HepG2 (cell line): Measurements from ENCODE around the gene NEURL3. TPM values are rescaled to one million over a fixed set of nuclear protein-coding genes. Genes with fewer than 3 reads are reported as not detected.

Experiments used
- ATAC-seq: fragments of 200-7000 bp; cut with Tn5 transposase; 3 replicates; pipeline ENCODE4 v1.9.1; 2020; ENCODE audit warnings: mild to moderate bottlenecking, moderate library complexity
- BruUV-seq: library from RNA; stranded (reverse); fragments of 400-500 nt; replicated peaks from 2 replicates; lab custom pipeline; 2021; lab: Mats Ljungman, UMichigan
- CTCF ChIA-PET: fragments of 300-600 bp; formaldehyde crosslinking; extraction: SDS; loops from one replicate; lab custom pipeline; 2021; ENCODE audit warnings: low total read pairs, inconsistent platforms, low intra/inter-chr PET ratio; lab: Yijun Ruan, JAX
- POLR2A ChIA-PET: fragments of 350-600 bp; sonication (Branson Sonifier 250); formaldehyde crosslinking; loops from one replicate; lab custom pipeline; 2020; ENCODE audit warnings: antibody characterized with exemption, inconsistent platforms; lab: Yijun Ruan, JAX
- DNase-seq: peaks from one replicate; pipeline ENCODE4 v3.0.0-alpha.2; 2015; ENCODE audit warnings: low spot score
- FAIRE-seq: peaks from 3 replicates; lab custom pipeline; 2011; peaks lifted over from hg19 to GRCh38; lab: Jason Lieb, UNC
- H2AFZ ChIP-seq: one replicate; pipeline ENCODE4 v1.6.1; 2011; ENCODE audit warnings: low read length, inconsistent platforms
- H3K27ac ChIP-seq: fragments of 300-600 bp; 3 replicates; pipeline ENCODE4 v1.8.0; 2011; ENCODE audit warnings: mixed run types, mild to moderate bottlenecking, mixed read lengths, low read length, inconsistent platforms; ENCODE audit not compliant: insufficient read depth; ENCODE audit errors: extremely low read length
- H3K27me3 ChIP-seq, 2 experiments: fragments of 200-600 bp in 1 of 2; 2 replicates in 1 of 2; 3 replicates in 1 of 2; pipeline versions ENCODE4 v1.6.0 to v1.8.0; 2011; ENCODE audit warnings: low read length in 2 of 2, mild to moderate bottlenecking in 2 of 2, moderate library complexity in 2 of 2, inconsistent platforms in 1 of 2; ENCODE audit not compliant: insufficient read depth in 2 of 2, control insufficient read depth in 1 of 2
- H3K36me3 ChIP-seq, 2 experiments: fragments of 200-600 bp in 1 of 2; replicated peaks in 1 of 2; 2 replicates in 1 of 2; 3 replicates in 1 of 2; pipeline versions ENCODE4 v1.5.1 to v1.8.0; 2011; ENCODE audit warnings: low read length in 2 of 2, inconsistent platforms in 1 of 2; ENCODE audit not compliant: insufficient read depth in 2 of 2, control insufficient read depth in 1 of 2
- H3K4me1 ChIP-seq: 2 replicates; pipeline ENCODE4 v1.5.1; 2012; ENCODE audit warnings: low read length, inconsistent platforms; ENCODE audit not compliant: insufficient read depth
- H3K4me2 ChIP-seq: 2 replicates; pipeline ENCODE4 v1.6.0; 2011; ENCODE audit warnings: low read depth, low read length, inconsistent platforms
- H3K4me3 ChIP-seq, 3 experiments: fragments of 200-600 bp in 1 of 3; sonication (generic), shearing (Covaris generic) in 1 of 3; replicated peaks in 1 of 3; 2 replicates each; pipeline ENCODE4 v1.5.1; 2011 to 2016; ENCODE audit warnings: low read length in 3 of 3, inconsistent platforms in 2 of 3, low read depth in 2 of 3, mild to moderate bottlenecking in 2 of 3, control low read depth in 1 of 3, mixed read lengths in 1 of 3; ENCODE audit not compliant: insufficient read depth in 1 of 3
- H3K79me2 ChIP-seq: one replicate; pipeline ENCODE4 v1.6.1; 2011; ENCODE audit warnings: low read length, inconsistent platforms; ENCODE audit not compliant: insufficient read depth
- H3K9ac ChIP-seq: 2 replicates; pipeline ENCODE4 v1.6.0; 2011; ENCODE audit warnings: mild to moderate bottlenecking, low read depth, low read length, inconsistent platforms; ENCODE audit not compliant: insufficient read depth
- H3K9me3 ChIP-seq: 2 replicates; pipeline ENCODE4 v1.5.1; 2012; ENCODE audit warnings: mild to moderate bottlenecking, low read length
- H4K20me1 ChIP-seq: 2 replicates; pipeline ENCODE4 v1.6.0; 2011; ENCODE audit warnings: inconsistent platforms, mild to moderate bottlenecking, low read length, moderate library complexity; ENCODE audit not compliant: insufficient read depth
- ARHGAP35 ChIP-seq: sonication (generic); formaldehyde crosslinking; IDR thresholded peaks from 2 replicates; pipeline ENCODE4 v1.9.0; 2022; ENCODE audit warnings: mild to moderate bottlenecking, inconsistent platforms, moderate library complexity, missing genetic modification reagents, borderline replicate concordance
- CBFB ChIP-seq: sonication (generic); formaldehyde crosslinking; IDR thresholded peaks from 2 replicates; pipeline ENCODE4 v1.4.0; 2020; ENCODE audit warnings: missing genetic modification reagents
- ELF3 ChIP-seq: IDR thresholded peaks from 2 replicates; pipeline ENCODE4 v1.6.1; 2016; ENCODE audit warnings: missing genetic modification reagents, missing compliant biosample characterization
- GTF2F1 ChIP-seq: fragments of 150-350 bp; IDR thresholded peaks from 2 replicates; pipeline ENCODE4 v1.6.1; 2014; ENCODE audit warnings: low read length
- JUN ChIP-seq: sonication (generic); formaldehyde crosslinking; IDR thresholded peaks from 2 replicates; pipeline ENCODE4 v1.4.0; 2020; ENCODE audit warnings: mild to moderate bottlenecking, missing genetic modification reagents
- MXD4 ChIP-seq: IDR thresholded peaks from 2 replicates; pipeline ENCODE4 v1.6.1; 2016; ENCODE audit warnings: mild to moderate bottlenecking, missing biosample characterization, missing genetic modification reagents
- PATZ1 ChIP-seq: sonication (generic); formaldehyde crosslinking; IDR thresholded peaks from 2 replicates; pipeline ENCODE4 v1.4.0; 2020; ENCODE audit warnings: missing genetic modification reagents
- PCBP1 ChIP-seq: fragments of 200-400 bp; formaldehyde crosslinking; IDR thresholded peaks from 2 replicates; pipeline ENCODE4 v1.6.1; 2017; ENCODE audit warnings: mild to moderate bottlenecking, low read depth, low read length, borderline replicate concordance
- USF2 ChIP-seq, 2 experiments: sonication (generic) in 1 of 2; formaldehyde crosslinking in 1 of 2; IDR thresholded peaks; 2 replicates each; pipeline versions ENCODE4 v1.5.1 to v1.6.1; 2011 to 2020; ENCODE audit warnings: borderline replicate concordance in 1 of 2, low read depth in 1 of 2, low read length in 1 of 2, mild to moderate bottlenecking in 1 of 2, missing genetic modification reagents in 1 of 2, moderate library complexity in 1 of 2
- ZBTB42 ChIP-seq: sonication (generic); formaldehyde crosslinking; IDR thresholded peaks from 2 replicates; pipeline ENCODE4 v1.5.0; 2020; ENCODE audit warnings: mild to moderate bottlenecking, missing genetic modification reagents
- ZSCAN20 ChIP-seq: sonication (generic); formaldehyde crosslinking; IDR thresholded peaks from 2 replicates; pipeline ENCODE4 v1.4.0; 2020; ENCODE audit warnings: missing genetic modification reagents, mild to moderate bottlenecking, borderline replicate concordance
- WGBS: methylation state at CpG from one replicate; pipeline ENCODE4 v1.1.6; 2017; ENCODE audit warnings: low lambda C conversion rate; 5-methylcytosine and 5-hydroxymethylcytosine counted together
- in situ Hi-C: cut with HindIII; loops from 2 replicates; pipeline ENCODE4 v1.10.0; 2017; ENCODE audit warnings: low pct_unique_long_range_greater_than_20kb; ENCODE audit not compliant: extremely low pct_ligation_motif_present
- intact Hi-C: fragments of 100-400 bp; cut with micrococcal nuclease; formaldehyde crosslinking; loops from one replicate; pipeline ENCODE4 v1.10.0; 2022; ENCODE audit not compliant: unreplicated experiment
- polyA plus RNA-seq, 8 experiments: library from polyadenylated mRNA; depleted of rRNA in 3 of 8; stranded (reverse) in 7 of 8; unstranded in 1 of 8; fragments of >200 nt; fragmentation: Illumina TruSeq in 4 of 8; extraction: Trizol in 4 of 8; gene quantifications; 2 replicates each; pipeline versions ENCODE4 v1.2.1 to v1.2.3, GENCODE V29; 2011 to 2016; ENCODE audit warnings: low read depth in 4 of 8, missing spikeins in 1 of 8, mixed read lengths in 1 of 8; ENCODE audit not compliant: insufficient read depth in 1 of 8
- total RNA-seq, 5 experiments: library from RNA; depleted of rRNA; stranded (reverse); fragments of >200 nt; fragmentation: Illumina TruSeq; extraction: Trizol; gene quantifications; 2 replicates each; pipeline ENCODE4 v1.2.3, GENCODE V29; 2016; ENCODE audit warnings: low read depth in 1 of 5
- TF ChIP-seq, protein P1 (sequence below): IDR thresholded peaks from 2 replicates; pipeline ENCODE4 v1.6.1; 2016; ENCODE audit warnings: low read depth, borderline replicate concordance
- TF ChIP-seq, protein P2 (sequence below): sonication (generic); formaldehyde crosslinking; IDR thresholded peaks from 2 replicates; pipeline ENCODE4 v1.4.0; 2020; ENCODE audit warnings: missing genetic modification reagents

The NEURL3 gene
- total and polyA plus RNA-seq, 2 of the 13 experiments (the other 11 are each of a cell fraction or from before 2014, with no cell fraction given): 0.16 to 1.2 TPM

- no peak for TF ChIP-seq USF2 (IDR thresholded peaks at IDR 0.05; ENCODE audit: low read depth, low read length)
- no peak for TF ChIP-seq USF2 (CRISPR knock-in tag; IDR thresholded peaks at IDR 0.05; ENCODE audit: borderline replicate concordance)
- no peak for TF ChIP-seq GTF2F1
- TF ChIP-seq PATZ1: no peak
- 0 out of 2 replicates have a peak, but pooled peaks have one; percentile 4 for TF ChIP-seq ELF3 (CRISPR knock-in tag)
These were observed 32.0 kb upstream of the NEURL3 start (continued) for GRCh38 chr2:96537066-96537733.

DNA sequence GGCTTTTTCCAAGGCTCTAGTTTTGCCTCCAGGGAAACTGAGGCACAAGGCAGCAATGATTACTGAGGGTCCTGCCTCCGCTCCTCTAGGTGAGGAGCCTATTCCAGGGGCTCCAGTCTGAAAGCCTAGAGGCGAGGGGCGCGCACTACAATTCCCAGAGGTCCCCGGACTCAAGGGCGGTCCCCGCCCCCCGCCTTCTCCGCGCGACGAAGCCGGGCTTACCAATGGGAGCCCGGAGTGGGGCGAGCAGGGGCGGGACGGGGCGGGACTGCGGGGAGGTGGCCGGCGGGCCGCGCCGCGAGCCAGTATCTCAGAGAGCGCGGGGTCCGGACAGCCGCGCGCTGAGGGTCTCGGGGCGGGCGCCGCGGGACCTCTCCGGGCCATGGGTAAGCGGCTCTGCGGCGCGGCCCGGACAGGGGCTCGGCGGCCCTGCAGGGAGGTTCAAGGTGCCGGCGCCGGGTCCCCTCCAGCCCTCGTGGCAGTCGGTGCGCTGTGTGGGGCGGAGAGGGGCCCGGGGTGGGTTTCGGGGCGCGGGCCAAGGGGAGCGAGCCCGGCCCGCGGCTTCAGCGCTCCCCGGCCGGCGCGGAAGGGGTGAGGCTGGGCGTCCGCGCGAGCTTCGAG, 31.4 kb upstream of the NEURL3 start, which contains the start of gene ARID5A:
Gene ARID5A (plus strand): TSS at position 308 of the 621 bp plus-strand sequence. CDS start 75 bp downstream, at position 383.
- POLR2A ChIA-PET: interaction anchor here (0.7 kb wide), 1 partner anchor 280 kb away, joined by 3 read pairs; the partner anchor contains the start of gene CNNM3
- TF ChIP-seq MXD4 (CRISPR knock-in tag) (no peak), ARHGAP35 (CRISPR knock-in tag) (no peak; the same call in 1 of the 2 replicates), ZSCAN20 (CRISPR knock-in tag) (peak; percentile 94), JUN (CRISPR knock-in tag) (no peak), PCBP1 (no peak), ZBTB42 (CRISPR knock-in tag) (peak; percentile 46; the same call in 1 of the 2 replicates), CBFB (0 out of 2 replicates have a peak, but pooled peaks have one; percentile 32)
- TF ChIP-seq, protein P1, sequence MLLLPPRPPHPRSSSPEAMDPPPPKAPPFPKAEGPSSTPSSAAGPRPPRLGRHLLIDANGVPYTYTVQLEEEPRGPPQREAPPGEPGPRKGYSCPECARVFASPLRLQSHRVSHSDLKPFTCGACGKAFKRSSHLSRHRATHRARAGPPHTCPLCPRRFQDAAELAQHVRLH (CRISPR knock-in tag): no peak
- TF ChIP-seq, protein P2, sequence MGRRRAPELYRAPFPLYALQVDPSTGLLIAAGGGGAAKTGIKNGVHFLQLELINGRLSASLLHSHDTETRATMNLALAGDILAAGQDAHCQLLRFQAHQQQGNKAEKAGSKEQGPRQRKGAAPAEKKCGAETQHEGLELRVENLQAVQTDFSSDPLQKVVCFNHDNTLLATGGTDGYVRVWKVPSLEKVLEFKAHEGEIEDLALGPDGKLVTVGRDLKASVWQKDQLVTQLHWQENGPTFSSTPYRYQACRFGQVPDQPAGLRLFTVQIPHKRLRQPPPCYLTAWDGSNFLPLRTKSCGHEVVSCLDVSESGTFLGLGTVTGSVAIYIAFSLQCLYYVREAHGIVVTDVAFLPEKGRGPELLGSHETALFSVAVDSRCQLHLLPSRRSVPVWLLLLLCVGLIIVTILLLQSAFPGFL (CRISPR knock-in tag): 0 out of 2 replicates have a peak, but pooled peaks have one; percentile 23

More for the DNA sequence above, 31.4 kb upstream of the NEURL3 start, which contains the start of gene ARID5A:
- Histone ChIP-seq H3K79me2 (no peaks in the 10 kb centered on the region), H3K9ac (peak within 1 kb of the TSS; percentile 45), H3K9me3 (no peaks in the 10 kb centered on the region), H4K20me1 (no peaks in the 10 kb centered on the region; the same call in 1 of the 2 replicates), H3K27ac (no peak within 1 kb of the TSS), H3K4me2 (peak within 1 kb of the TSS; percentile 96), H3K36me3 (no peaks in the 10 kb centered on the region), H2AFZ (peak within 1 kb of the TSS; percentile 85), H3K4me3 (peak within 1 kb of the TSS; percentile 70 to 79 (median 74)), H3K27me3 (peaks cover 3 to 37% of the 10 kb centered on the region in 2 experiments; a peak in 4 of 5 replicates), H3K4me1 (peaks cover 52% of the 10 kb centered on the region)
- BruUV-seq: no TSS peak
- ATAC-seq (peak; percentile 90), FAIRE-seq (no peak), DNase-seq (peak; percentile 87)
- WGBS: 1% methylated on average over 47 of the region's 69 CpGs
- in situ Hi-C loops: no loop called here
- intact Hi-C loops: loop anchor here (5.0 kb wide), 1 partner anchor 226 kb away; the partner anchor contains the start of gene CNNM4
- CTCF ChIA-PET: interaction anchor here (1.1 kb wide), 1 partner anchor 13 kb away, joined by 3 read pairs; no protein-coding TSS in a partner anchor
